GM18511 (cell line): Measurements from ENCODE around the gene ADCYAP1R1.

Experiments
- ATAC-seq: cut with Tn5 transposase; IDR thresholded peaks from one replicate; pipeline ENCODE4 v1.9.1; 2021; ENCODE audit warnings: mild to moderate bottlenecking, moderate library complexity; ENCODE audit not compliant: unreplicated experiment

The ADCYAP1R1 gene

GRCh38 chr7:31066516-31067130 lies 14.5 kb downstream of the ADCYAP1R1 start:
- no peak for ATAC-seq

- no peak for ATAC-seq
Measured at GRCh38 chr7:31067491-31067890, 15.4 kb downstream of the ADCYAP1R1 start.

GRCh38 chr7:31068006-31068675 lies 16.0 kb downstream of the ADCYAP1R1 start:
- ATAC-seq: no peak

- ATAC-seq: no peak
Measured at GRCh38 chr7:31069860-31070555, 17.9 kb downstream of the ADCYAP1R1 start.

GRCh38 chr7:31070991-31071644 lies 19.0 kb downstream of the ADCYAP1R1 start:
- no peak for ATAC-seq

GRCh38 chr7:31071645-31072029 lies 19.5 kb downstream of the ADCYAP1R1 start:
- no peak for ATAC-seq

GRCh38 chr7:31073326-31074119 lies 21.4 kb downstream of the ADCYAP1R1 start:
- ATAC-seq: no peak

- no peak for ATAC-seq
Measured at GRCh38 chr7:31074120-31074383, 21.9 kb downstream of the ADCYAP1R1 start.

- ATAC-seq: no peak
Measured at GRCh38 chr7:31074403-31075085, 22.4 kb downstream of the ADCYAP1R1 start.

GRCh38 chr7:31075086-31075405 lies 22.9 kb downstream of the ADCYAP1R1 start:
- no peak for ATAC-seq

GRCh38 chr7:31076051-31076450 lies 23.9 kb downstream of the ADCYAP1R1 start:
- ATAC-seq: no peak

GRCh38 chr7:31076641-31077310 lies 24.7 kb downstream of the ADCYAP1R1 start:
- no peak for ATAC-seq

GRCh38 chr7:31077484-31078362 lies 25.6 kb downstream of the ADCYAP1R1 start:
- no peak for ATAC-seq

- no peak for ATAC-seq
Measured at GRCh38 chr7:31078363-31078990, 26.4 kb downstream of the ADCYAP1R1 start.

- no peak for ATAC-seq
Measured at GRCh38 chr7:31079126-31079823, 27.2 kb downstream of the ADCYAP1R1 start.

- no peak for ATAC-seq
Measured at GRCh38 chr7:31079824-31080511, 27.9 kb downstream of the ADCYAP1R1 start.

GRCh38 chr7:31080763-31081162 lies 28.7 kb downstream of the ADCYAP1R1 start:
- ATAC-seq: no peak

- no peak for ATAC-seq
Measured at GRCh38 chr7:31082017-31082416, 29.9 kb downstream of the ADCYAP1R1 start.
